ENCODE results near the gene CHMP4A.

The CHMP4A gene, protein sequence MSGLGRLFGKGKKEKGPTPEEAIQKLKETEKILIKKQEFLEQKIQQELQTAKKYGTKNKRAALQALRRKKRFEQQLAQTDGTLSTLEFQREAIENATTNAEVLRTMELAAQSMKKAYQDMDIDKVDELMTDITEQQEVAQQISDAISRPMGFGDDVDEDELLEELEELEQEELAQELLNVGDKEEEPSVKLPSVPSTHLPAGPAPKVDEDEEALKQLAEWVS

GRCh38 chr14:24212924-24213865, at the start of gene CHMP4A:
TSS of gene CHMP4A (minus strand) at chr14:24213488. CDS start at chr14:24213439, 49 bp downstream.
- peak; percentile 91 for DNase-seq (ENCODE audit: low read depth)

GRCh38 chr14:24261969-24262327, 48.7 kb upstream of the CHMP4A start:
- no peak for DNase-seq (ENCODE audit: low read depth)

DNA sequence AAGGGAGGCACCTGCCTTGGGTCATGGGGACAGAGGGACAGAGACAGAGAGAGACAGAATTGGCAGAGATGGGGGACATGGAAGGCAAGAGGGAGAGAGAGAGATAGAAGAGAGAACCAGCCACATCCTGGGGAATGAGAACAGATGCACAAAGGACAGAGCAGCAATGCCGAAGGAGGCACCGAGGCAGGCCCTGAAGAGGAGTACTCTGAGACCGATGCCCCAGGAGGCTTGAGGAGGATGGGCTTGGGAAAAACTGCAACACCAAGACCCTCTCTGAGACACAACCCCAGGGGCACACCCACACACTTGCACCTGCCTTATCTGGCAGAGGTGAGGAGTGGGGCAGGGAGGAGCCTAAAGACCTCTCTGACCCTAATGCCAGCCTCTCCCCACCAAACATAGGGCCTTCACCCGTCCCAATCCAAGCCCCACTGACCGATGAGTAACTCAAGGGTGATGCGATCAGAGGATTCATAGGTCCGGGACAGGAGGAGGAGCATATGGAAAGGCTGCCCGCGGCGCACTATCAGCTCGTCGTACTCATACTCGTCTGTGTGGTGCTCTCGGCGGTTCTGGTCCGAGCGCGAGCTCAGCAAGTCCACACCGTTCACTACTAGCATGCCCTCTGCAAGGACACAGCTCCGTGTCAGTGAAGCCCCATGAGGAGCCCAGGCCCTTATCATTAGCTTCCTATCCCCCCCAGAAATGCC, 48.1 kb upstream of the CHMP4A start:
- no peak for DNase-seq (ENCODE audit: low read depth)

DNA sequence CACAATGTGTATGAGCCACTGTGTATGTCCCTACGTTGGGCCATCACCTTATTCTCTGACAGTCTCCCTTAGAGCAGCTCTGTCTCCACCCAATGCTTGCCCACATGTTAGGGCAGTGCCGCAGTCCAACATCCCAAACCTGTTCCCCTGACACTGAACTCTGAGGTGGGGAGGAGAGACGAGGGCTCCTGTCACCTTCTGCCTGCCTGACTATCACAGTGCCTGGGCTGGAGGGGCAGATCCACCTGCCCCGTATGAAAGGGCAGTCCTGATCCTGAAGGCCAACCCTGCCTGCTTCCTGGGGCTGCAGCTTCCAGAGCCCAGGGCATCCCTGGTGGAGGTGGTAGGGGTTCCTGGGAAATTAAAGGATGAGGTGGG, 47.5 kb upstream of the CHMP4A start:
- no peak for DNase-seq (ENCODE audit: low read depth)

- no peak for DNase-seq (ENCODE audit: low read depth)
Measured at GRCh38 chr14:24260026-24260779, 46.9 kb upstream of the CHMP4A start.

DNA sequence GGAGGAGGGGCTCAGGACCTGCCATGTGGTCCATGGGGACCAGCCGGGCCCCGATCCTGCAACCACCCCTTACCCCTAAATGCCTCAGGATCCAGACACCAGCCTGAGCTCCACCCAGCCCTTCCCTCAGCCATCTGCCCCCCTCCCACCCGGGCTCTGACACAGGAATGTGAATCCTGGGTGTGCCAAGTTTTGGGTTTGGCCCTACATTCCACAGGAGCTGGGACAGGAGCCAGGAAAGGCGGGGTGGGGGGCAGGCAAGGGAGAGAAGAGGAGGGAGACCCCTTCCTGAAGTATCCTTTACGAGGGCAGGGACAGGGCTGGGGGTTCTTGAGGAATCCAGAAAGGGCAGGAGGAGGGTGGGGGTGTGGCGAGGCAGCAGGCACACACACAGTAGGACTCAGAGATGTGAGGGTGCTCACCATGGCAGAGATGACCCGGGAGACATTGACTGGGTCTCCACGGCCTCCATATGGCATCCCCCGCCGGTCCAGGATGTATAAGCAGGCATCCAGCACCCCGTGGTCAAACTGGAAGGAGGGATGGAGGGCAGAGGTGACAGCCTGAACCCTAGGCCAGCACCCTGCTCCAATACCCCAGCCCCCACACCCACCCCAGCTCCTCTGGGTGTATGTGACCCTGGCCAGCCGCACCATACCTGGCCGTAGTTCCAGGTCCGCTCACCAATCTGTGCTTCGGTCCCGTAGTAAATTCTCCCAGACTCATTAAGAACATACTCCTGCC, 46.2 kb upstream of the CHMP4A start:
- no peak for DNase-seq (ENCODE audit: low read depth)

DNA sequence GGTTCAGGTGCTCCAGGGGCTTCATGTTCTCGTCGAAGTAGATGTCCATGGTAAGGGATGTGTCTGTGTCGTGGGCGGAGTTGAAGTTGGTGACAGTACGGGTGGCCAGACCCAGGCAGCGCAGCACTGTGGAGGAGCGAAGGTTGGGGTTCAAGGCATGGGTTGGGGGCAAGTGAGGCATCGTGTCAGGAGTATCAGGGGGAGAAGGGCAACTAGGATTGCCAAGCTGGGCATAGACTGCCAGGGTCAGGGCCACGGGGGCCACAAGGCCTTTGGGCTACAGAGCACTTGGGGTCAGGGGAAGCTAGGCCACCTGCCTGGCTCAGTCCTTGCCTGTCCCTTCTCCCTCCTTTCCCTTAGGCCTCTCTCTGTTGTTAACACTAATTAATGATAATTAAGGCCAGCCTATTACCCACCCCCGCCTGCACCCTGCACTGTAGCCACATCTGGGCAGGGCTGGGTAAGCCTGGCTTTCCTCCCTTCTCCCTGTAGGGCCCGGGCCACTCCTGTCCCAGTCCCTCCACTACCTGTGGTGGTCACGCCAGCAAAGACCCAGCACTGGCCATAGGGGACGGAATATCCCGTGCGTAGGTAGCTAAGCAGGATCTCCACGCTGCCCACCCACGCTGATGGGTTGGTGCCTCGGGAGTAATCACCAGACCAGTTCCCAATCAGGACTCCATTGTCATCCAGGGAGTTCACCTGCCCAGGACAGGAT, 45.4 kb upstream of the CHMP4A start:
- no peak for DNase-seq (ENCODE audit: low read depth)

DNA sequence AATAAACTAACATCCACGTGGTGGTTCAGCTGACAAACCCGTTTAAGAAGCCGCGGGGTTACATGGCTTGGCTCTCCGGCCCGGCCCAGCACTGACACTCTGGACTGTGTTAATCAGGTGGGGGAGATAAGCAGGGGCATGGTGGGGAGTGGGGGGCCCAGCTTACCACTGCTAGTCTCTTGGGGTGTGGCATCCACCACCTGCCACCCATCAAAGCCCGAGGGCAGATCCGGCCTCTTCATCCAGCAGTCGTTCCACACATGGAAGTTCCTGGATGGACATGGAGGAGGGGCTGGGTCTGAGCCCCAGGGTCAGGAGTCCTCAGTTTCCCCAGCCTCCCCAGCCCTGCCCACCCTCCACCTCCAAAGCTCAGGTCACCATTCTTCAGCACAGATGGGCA, 44.8 kb upstream of the CHMP4A start:
- no peak for DNase-seq (ENCODE audit: low read depth)

- DNase-seq (ENCODE audit: low read depth): no peak
Measured at GRCh38 chr14:24256960-24257359, 43.7 kb upstream of the CHMP4A start.

GRCh38 chr14:24255931-24256711, 42.8 kb upstream of the CHMP4A start:
- no peak for DNase-seq (ENCODE audit: low read depth)

DNA sequence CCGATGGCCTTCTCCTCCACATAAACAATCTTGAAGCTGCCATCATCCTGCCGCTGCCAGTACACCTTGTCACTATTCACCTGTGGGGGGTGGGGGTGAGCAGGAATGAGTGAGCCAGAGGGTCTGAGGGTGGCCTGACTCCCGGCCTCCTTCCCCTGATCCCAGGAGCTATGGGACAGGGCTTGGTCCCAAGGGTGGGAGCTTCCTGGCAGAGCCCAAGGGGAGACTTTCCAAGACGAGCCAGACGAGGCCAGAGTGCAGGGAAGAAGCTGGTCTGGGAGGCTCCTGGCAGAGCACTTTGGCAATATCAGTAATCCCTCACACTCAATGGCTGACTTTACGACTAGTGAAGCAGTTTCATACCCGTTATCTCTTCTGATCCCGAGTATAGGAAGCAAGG, 42.1 kb upstream of the CHMP4A start:
- DNase-seq (ENCODE audit: low read depth): no peak

DNA sequence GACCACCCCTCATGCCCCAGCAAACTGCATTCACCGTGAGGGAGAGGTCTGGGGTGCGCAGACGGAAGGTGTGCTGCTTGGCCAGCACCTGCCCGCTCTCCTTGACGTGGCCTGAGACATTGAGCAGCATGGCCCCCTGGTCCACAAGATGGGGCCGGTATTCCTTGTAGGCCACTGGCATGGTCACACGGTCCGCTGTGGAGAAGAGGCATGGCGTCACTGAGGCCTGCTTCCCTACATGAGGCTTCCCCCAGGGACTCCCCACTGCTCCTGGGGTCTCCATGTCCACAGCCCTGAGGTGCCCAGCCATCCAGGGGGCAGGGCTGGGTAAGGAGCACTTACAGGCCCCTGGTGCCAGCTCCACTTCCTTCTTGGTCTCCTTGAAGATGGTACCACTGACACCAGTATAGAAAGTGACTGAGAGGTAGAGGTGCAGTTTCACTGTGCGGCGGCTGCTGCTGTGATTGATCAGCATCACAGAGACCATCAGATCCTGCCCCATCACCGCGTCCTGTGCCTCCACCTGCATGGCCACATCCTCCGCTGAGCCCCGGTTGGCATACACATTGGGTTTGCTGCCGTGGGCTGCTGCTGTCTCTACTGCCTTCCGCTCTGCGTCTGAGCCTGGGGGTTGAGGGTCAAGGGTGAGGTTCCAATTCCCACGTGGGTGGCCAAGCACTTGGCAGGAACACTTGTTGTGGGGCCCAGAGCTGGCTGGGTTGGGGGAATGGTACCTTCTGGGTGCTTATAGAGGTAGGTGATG, 41.5 kb upstream of the CHMP4A start:
- DNase-seq (ENCODE audit: low read depth): no peak

DNA sequence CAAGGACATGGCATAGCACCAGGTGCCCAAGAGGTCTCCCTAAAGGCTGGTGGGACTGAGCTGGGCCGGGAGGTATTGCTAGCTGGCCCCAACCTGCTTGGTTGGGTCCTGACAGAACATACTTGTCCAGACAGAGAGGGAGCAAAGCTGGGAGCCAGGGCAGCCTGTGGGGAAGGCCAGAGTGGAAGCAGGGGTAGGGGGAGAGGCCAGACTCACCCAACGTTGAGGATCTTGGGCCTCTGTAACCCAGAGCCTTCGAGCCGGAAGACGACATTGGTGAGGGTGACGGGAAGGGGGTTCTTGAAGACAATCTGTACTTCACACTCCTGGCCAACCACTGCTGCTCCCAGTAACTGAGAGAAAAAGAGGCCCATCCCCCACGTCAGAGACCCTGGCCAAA, 40.6 kb upstream of the CHMP4A start:
- no peak for DNase-seq (ENCODE audit: low read depth)

DNA sequence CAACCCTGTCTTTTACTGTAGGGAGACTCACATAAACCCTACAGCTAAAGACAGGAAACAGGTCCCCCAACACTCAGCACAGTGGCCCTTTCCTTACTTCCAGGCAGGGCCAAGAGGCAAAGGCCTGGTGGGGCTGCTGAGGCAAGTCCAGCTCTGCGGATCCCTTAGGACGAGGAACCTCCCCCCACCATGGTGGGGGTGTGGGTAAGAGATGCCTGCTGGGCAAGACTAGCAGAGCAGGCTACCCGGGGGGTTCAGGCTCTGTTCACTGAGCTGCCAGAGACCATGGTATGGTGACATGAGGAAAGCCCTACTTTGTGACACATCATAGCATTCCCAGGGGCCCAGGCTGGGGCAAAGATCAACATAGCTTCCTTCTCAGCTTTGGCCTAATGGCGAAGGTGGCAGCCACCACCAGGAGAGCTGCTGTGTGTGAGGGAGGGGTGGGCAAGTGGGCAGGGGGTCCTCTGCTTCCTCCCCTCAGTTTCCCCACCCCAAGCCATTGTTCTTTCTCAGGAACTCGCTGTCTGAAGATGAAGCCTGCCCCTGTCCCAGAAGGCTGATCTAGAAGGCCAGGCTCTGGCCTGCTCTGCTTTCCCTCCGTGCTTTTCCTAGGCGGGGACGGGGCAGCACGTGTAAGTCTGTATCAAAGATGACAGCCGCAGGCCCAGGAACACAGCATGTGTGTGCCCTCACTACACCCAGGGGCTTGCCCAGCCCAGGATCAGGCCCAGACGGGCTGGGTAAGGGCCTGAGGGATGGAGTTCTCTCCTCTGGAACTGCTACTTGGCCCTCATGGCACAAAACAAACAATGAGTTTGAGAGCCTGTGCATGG, 39.2 kb upstream of the CHMP4A start:
- no peak for DNase-seq (ENCODE audit: low read depth)

DNA sequence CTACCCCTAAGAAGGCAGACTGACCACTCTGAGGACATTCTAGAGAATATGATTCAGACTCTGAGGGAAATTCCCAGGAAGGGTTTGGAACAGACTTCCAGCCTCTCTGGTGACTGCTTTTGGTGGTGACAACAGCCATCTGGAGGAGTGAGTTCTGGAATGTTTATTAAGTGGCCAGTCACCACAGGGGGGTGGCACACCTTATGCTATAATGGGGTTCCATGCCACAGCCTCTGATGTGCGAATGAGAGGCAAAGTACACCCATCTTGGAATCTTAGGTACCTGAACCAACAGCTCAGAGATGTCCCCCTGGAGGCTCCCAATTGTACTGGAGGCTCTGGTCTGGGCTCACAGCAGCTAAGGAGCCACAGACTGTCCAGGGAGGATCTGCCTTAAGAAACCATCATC, 38.6 kb upstream of the CHMP4A start:
- no peak for DNase-seq (ENCODE audit: low read depth)

DNA sequence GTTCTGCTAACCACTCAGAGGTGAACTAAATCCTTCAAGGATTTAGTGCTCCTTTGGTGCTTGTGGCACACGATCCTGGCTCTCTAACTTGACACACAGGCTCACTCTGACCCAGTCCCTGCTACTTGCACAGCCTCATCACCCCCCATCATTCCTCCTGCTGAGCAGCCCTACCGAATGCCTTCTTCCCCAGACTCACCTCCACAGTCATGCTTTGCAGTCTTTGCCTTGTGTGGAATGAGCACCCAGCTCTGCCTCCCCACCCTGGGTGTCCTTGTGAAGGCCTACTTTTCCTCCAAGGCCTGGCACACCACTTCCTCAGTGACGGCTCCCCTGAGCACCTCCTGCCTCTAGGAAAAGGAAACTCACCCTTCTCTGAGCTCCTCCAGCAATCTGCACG, 37.1 kb upstream of the CHMP4A start:
- DNase-seq (ENCODE audit: low read depth): no peak

- DNase-seq (ENCODE audit: low read depth): no peak
Measured at GRCh38 chr14:24249230-24250021, 36.1 kb upstream of the CHMP4A start.
